Vagina (tissue), 2 donors: ENCODE results near the gene QKI. TPM values are rescaled to one million over a fixed set of nuclear protein-coding genes. Genes with fewer than 3 reads are reported as not detected.

Source experiments
- DNase-seq, 2 donors: peaks; one replicate each; pipeline ENCODE4 v3.0.0-alpha.2; 2017; ENCODE audit errors: extremely low spot score in 2 of 2
- H3K27ac ChIP-seq: fragments of 200-600 bp; sonication (generic); one replicate; pipeline ENCODE4 v1.5.1; 2019
- H3K27me3 ChIP-seq: fragments of 200-600 bp; sonication (generic); one replicate; pipeline ENCODE4 v1.5.1; 2019
- H3K36me3 ChIP-seq, 2 donors: fragments of 200-600 bp; sonication (generic); one replicate each; pipeline ENCODE4 v1.5.1; 2017 to 2019
- H3K4me1 ChIP-seq: fragments of 200-600 bp; sonication (generic); one replicate; pipeline ENCODE4 v1.5.1; 2019
- H3K4me3 ChIP-seq, 2 donors: fragments of 200-600 bp; sonication (generic); 1 replicate in 1 of 2; 2 replicates in 1 of 2; pipeline ENCODE4 v1.5.1; 2016 to 2019
- H3K9me3 ChIP-seq: fragments of 200-600 bp; sonication (generic); one replicate; pipeline ENCODE4 v1.5.1; 2019
- CTCF ChIP-seq, 3 experiments: fragments of 450-650 bp in 2 of 3; fragments of 200-600 bp in 1 of 3; sonication (generic) in 1 of 3; IDR thresholded peaks; one replicate each; pipeline ENCODE4 v1.5.1; 2017 to 2019; ENCODE audit warnings: antibody characterized with exemption in 3 of 3, mild to moderate bottlenecking in 2 of 3, moderate library complexity in 2 of 3
- POLR2A ChIP-seq, 2 donors: fragments of 450-650 bp; IDR thresholded peaks; one replicate each; pipeline ENCODE4 v1.6.1; 2017; ENCODE audit warnings: antibody characterized with exemption in 2 of 2, mild to moderate bottlenecking in 2 of 2, moderate library complexity in 2 of 2
- POLR2AphosphoS5 ChIP-seq, 2 donors: sonication (generic); formaldehyde crosslinking; IDR thresholded peaks; one replicate each; pipeline ENCODE4 v1.9.0; 2017; ENCODE audit warnings: antibody characterized with exemption in 2 of 2, mild to moderate bottlenecking in 2 of 2, low read depth in 1 of 2; ENCODE audit not compliant: insufficient read depth in 1 of 2
- intact Hi-C: fragments of 100-400 bp; cut with DNase I; formaldehyde crosslinking; loops from one replicate; pipeline ENCODE4 v1.15.1; 2023
- total RNA-seq: library from RNA; depleted of rRNA; stranded (reverse); fragments of >200 nt; gene quantifications from one replicate; pipeline ENCODE4 v1.2.3, GENCODE V29; 2016

QKI gene
- total RNA-seq, 1 donor from 2014 or later = 142 TPM

DNA sequence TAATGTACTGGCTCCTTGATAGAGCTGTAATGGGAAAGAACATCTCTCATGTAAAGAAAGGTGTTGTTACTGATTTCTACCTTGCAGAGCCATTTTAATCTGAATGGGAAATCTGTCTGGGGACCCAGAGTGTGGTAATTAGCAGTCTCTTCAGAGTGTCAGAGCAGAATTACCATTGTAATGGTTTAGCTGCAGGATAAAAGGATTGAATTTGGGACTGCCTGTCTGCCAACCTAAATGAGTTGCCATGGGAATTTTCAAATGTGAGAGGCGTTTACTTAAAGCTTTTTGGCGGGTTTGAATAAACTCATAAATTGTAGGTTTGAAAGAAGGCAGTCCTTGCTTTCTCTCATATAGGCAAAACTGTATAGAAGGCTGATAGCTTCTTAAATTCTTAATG is 128.8 kb downstream of the QKI start:
- no peak for TF ChIP-seq CTCF (IDR thresholded peaks at IDR 0.05)
- no peak for TF ChIP-seq POLR2AphosphoS5 (IDR thresholded peaks at IDR 0.05; ENCODE audit: insufficient read depth in 1 of 2, low read depth in 1 of 2)
- TF ChIP-seq POLR2A (IDR thresholded peaks at IDR 0.05) = no peak
- peaks cover 18% of the 10 kb centered on the region for H3K4me1 ChIP-seq
- H3K9me3 ChIP-seq = no peaks in the 10 kb centered on the region
- no peak for DNase-seq
- intact Hi-C loops = no loop called here
- H3K27ac ChIP-seq = no peak overlapping the region
- H3K36me3 ChIP-seq = no peaks in the 10 kb centered on the region
- no peak overlapping the region for H3K4me3 ChIP-seq
- H3K27me3 ChIP-seq = no peaks in the 10 kb centered on the region

DNA sequence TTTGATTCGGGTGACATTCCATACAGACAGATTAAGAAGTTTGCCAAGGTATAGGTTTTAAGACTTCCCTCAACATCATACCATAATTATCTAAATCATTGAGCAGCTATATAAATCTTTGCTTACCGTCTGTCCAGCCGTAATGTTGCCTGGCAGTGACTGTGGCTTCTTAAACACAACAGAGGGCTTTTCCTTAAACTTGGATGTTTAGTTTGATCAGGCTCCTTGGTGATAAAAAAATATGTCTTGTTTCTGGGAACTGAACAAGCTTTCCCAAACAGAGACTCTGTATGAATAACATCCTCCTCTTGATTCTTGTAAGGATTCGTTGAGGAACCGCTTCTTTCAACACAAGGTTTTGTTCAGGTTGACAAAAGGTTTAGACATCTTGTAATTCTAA is 130.9 kb downstream of the QKI start:
- intact Hi-C loops = no loop called here
- H3K9me3 ChIP-seq = no peaks in the 10 kb centered on the region
- no peaks in the 10 kb centered on the region for H3K36me3 ChIP-seq
- TF ChIP-seq CTCF (IDR thresholded peaks at IDR 0.05) (no peak), POLR2AphosphoS5 (IDR thresholded peaks at IDR 0.05; ENCODE audit: insufficient read depth in 1 of 2, low read depth in 1 of 2) (no peak), POLR2A (IDR thresholded peaks at IDR 0.05) (no peak)
- no peak overlapping the region for H3K4me3 ChIP-seq
- H3K4me1 ChIP-seq = no peaks in the 10 kb centered on the region
- no peaks in the 10 kb centered on the region for H3K27me3 ChIP-seq
- H3K27ac ChIP-seq = no peak overlapping the region
- DNase-seq = no peak

- Histone ChIP-seq H3K4me1 (no peaks in the 10 kb centered on the region), H3K27me3 (no peaks in the 10 kb centered on the region), H3K36me3 (no peaks in the 10 kb centered on the region), H3K4me3 (no peak overlapping the region), H3K9me3 (no peaks in the 10 kb centered on the region), H3K27ac (no peak overlapping the region)
- DNase-seq = no peak
- intact Hi-C loops = no loop called here
- TF ChIP-seq POLR2AphosphoS5 (IDR thresholded peaks at IDR 0.05; ENCODE audit: insufficient read depth in 1 of 2, low read depth in 1 of 2) (no peak), POLR2A (IDR thresholded peaks at IDR 0.05) (no peak), CTCF (IDR thresholded peaks at IDR 0.05) (no peak)
Observed at GRCh38 chr6:163547287-163547686, 132.8 kb downstream of the QKI start.

DNA sequence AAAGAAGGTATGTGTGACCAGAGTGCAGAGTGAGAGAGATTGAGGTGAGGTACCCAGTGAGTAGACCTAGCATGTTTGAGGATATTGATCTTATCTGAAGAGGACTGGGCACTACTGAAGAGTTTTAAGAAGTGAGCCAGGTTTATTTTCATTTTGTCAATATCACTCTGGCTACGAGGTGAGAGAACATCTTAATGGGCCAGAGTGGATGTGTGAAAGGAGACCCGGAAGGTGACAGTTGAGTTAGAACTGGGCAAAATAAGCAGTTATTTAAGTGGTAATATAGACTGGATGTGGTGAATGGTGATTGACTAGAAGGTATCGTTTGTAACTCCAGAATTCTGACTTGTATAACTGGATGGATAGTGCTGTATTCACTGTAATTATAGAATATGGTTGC is 134.1 kb downstream of the QKI start:
- no peaks in the 10 kb centered on the region for H3K27me3 ChIP-seq
- TF ChIP-seq CTCF (IDR thresholded peaks at IDR 0.05) (no peak), POLR2AphosphoS5 (IDR thresholded peaks at IDR 0.05; ENCODE audit: insufficient read depth in 1 of 2, low read depth in 1 of 2) (no peak), POLR2A (IDR thresholded peaks at IDR 0.05) (no peak)
- intact Hi-C loops = no loop called here
- H3K36me3 ChIP-seq = no peaks in the 10 kb centered on the region
- H3K4me1 ChIP-seq = no peaks in the 10 kb centered on the region
- no peaks in the 10 kb centered on the region for H3K9me3 ChIP-seq
- H3K27ac ChIP-seq = no peak overlapping the region
- DNase-seq = no peak
- no peak overlapping the region for H3K4me3 ChIP-seq

- no peak overlapping the region for H3K4me3 ChIP-seq
- TF ChIP-seq CTCF (IDR thresholded peaks at IDR 0.05) (no peak), POLR2A (IDR thresholded peaks at IDR 0.05) (no peak), POLR2AphosphoS5 (IDR thresholded peaks at IDR 0.05; ENCODE audit: insufficient read depth in 1 of 2, low read depth in 1 of 2) (no peak)
- no peak overlapping the region for H3K27ac ChIP-seq
- H3K36me3 ChIP-seq = no peaks in the 10 kb centered on the region
- no peaks in the 10 kb centered on the region for H3K4me1 ChIP-seq
- H3K27me3 ChIP-seq = no peaks in the 10 kb centered on the region
- no peak for DNase-seq
- H3K9me3 ChIP-seq = no peaks in the 10 kb centered on the region
- intact Hi-C loops = no loop called here
Observed at GRCh38 chr6:163554032-163554431, 139.5 kb downstream of the QKI start.
